ENCODE data around the gene IL17F.
"Not testable (repeated sequence)": the region's sequence is repeated elsewhere in the genome, so short reads cannot be mapped to it uniquely, and the experiment has no call there.

IL17F gene

GRCh38 chr6:52243282-52243893 lies 912 bp downstream of the IL17F start:
- DNase-seq, result no peak

DNA sequence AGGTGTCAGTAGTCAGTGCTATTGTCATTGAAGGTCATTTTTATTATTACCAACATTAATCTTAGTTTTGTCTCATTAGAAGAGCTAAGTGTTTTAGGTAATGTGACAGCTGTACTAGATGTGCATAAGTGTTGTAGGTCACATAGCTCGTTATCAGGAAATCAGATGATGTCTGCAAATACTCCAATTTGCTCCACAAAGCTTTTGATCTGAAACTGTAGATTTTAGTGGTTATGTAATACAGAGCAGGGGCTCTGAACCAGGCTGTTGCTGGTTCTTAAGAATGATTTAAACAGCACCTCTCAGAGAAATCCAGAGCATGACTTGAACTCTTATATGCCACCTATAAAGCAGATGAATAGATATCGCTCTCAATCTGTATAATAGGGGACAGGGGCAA lies 2.5 kb downstream of the IL17F start:
- DNase-seq, result no peak

GRCh38 chr6:52233975-52234823 lies 10.1 kb downstream of the IL17F start:
- no peak for DNase-seq

- DNase-seq, result no peak
Observed at GRCh38 chr6:52233005-52233404, 11.3 kb downstream of the IL17F start.

DNA sequence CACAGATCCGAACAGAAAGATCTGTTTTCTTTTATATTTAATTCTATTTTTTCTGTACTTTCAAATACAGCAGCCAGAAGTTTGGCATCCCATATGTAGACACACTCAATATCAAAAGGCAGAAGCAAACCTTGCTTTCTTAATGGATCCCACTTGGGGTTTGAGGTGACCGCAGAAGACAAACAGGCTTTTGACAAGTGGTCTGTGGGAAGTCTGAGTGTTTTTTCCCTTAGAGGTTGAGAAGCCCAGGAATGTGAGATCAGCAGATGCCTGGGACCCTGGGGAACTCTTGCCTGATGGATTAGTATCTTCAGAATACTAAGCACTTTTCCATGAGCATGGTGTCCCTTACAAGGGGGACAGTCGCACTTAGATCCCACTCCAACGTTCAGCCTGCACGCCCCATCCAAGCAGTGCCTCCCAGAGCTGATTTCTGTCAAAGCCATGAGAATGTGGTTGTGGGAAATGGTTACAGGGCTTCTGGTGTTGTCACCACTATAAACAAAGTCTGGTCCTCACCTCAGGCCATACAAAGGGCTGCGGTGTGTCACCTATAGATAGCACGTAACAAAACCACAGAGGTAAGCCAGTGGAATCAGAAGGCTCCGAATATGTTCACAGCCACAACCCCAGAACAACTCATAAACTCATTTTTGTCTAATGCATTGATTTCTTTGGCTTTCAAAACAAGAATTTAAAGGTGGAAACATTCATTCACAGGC lies 12.7 kb downstream of the IL17F start:
- DNase-seq, result peak; percentile 62

DNA sequence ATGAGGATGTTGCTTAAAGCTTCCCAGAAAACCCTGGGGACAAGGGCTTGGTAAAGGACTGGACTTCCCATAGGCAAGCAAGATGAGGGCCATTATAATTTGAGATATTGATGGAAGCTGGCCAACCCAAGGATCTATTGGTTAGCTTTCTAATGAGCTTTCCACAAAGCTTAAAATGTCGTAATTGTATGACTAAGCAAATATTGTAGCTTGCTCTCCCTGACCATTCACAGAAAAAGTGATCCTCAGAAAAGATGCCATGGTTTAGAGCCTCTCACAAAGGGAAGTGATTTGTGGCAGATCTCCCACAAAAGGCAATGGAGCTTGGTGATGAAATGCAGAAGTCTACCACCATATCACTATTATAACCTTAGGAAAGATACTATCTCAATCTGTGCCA lies 13.6 kb downstream of the IL17F start:
- DNase-seq, result no peak

GRCh38 chr6:52227495-52227894 lies 16.8 kb downstream of the IL17F start:
- peak; percentile 70 for DNase-seq

GRCh38 chr6:52221302-52221701 lies 23.0 kb downstream of the IL17F start:
- DNase-seq, result no peak

DNA sequence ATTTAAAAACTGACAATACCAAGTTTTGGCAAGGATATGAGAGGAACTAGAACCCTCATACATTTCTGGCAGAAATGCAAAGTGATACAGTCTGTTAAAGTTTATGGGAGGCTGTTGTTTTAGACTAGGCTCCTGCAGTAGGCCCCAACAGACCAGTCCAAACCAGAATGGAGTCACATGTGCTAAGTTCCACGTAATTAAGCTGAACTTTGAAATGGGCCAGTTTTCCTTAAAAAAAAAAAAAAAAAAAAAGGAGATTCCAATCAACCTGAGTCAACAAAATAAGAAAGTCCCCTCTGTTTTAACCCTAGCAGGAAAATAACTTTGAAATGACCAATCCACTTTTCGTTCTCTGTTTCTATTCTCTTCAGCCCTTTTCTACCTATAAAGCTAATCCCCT lies 26.5 kb downstream of the IL17F start:
- no peak for DNase-seq

GRCh38 chr6:52216932-52217575 lies 27.2 kb downstream of the IL17F start:
- DNase-seq, result no peak

- no peak for DNase-seq
Observed at GRCh38 chr6:52215787-52216186, 28.5 kb downstream of the IL17F start.

GRCh38 chr6:52213127-52213526 lies 31.2 kb downstream of the IL17F start:
- no peak for DNase-seq

DNA sequence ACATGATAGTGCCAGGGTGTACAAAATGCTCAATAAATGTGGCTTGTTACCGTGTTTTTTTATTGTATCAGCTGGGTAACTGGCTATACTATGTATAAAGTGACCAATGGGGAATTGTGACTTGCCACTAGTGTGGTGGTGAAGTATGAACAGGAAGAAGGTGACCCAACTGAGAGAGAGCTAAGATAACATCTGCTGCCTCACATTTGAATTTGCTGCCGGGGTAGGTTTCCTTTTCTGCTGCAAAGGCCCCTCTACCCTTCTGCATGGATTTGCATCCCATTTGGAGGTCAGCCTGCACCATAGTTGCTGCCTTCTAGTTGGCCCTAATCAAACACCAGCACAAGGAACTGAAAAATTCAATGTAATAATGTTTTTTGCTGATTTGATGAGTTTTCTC lies 34.1 kb downstream of the IL17F start:
- DNase-seq, result no peak

- DNase-seq, result no peak
Observed at GRCh38 chr6:52209770-52210169, 34.5 kb downstream of the IL17F start.

DNA sequence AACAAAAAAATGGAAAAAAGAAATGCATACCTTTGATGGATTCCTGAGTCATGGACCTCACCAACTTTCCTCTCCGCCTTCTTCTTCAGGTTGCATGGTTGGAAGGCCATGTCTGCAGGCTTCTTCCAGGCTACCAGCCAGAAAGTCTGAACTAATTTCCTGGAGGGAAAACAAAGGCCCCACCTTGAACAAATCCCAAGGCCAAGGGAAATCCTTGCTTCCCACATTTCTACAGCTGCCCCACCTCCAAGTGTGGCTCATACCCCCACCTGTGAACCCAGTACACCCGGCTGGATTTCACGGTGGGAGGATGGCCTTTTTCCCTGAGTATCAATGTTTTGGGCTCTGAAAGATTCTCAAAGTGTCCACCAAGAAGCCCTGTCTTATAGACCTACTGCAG lies 35.7 kb downstream of the IL17F start:
- no peak for DNase-seq

DNA sequence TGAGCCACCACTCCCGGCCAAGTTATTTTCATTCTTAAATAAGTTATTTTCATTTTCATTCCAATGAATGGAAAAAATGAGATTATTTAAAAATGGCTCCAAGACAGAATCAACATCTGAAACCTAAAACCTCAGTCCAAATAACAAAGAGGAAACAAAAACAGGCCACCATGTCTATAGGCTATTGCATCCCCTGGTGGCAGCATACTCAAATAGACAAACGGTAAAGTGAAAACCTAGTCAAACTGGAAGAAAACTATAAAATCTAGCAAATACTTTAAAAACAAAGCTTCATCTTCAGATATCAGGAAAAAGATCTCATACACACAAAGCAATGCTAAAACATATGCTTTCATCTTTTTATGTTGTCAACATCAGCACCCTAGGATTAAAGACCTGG lies 37.2 kb downstream of the IL17F start:
- no peak for DNase-seq

DNA sequence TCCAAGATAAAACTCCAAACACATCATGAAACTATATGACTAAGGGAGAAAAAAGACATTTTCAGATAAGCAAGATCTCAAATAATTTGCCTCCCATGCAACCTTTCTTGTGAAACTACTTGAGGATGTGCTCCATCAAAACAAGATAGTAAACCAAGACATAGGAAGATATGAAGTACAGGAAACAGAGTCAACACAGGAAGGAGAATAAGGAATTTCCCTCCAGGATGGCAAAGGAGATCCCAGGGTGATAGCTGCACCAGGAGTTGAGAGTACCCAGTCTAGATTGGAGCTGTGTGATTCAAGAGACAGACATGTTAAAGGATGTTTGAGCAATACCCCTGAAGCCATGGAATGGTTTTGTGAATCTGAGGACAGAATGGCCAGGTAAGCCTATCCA lies 42.8 kb downstream of the IL17F start:
- no peak for DNase-seq

GRCh38 chr6:52201046-52201445 lies 43.3 kb downstream of the IL17F start:
- DNase-seq, result no peak

DNA sequence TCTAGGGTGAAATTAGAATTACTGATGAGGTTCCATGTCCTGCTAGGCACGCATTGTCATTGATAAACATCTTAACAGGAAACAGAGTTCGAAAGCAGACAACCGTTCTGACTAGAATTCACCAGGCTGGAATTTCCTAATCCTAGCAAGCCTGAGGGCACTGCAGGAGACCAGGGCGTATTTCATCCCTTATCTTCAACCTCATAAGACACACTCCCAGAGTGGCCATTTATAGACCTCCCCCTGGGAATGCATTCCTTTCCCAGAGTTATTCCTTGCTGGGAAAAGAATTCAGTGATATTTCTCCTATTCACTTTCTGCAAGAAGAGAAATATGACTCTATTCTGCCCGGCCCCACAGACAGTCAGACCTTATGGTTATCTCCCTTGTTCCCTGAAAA lies 44.2 kb downstream of the IL17F start:
- not testable (repeated sequence) for DNase-seq

GRCh38 chr6:52195886-52196285 lies 48.4 kb downstream of the IL17F start:
- DNase-seq, result no peak

DNA sequence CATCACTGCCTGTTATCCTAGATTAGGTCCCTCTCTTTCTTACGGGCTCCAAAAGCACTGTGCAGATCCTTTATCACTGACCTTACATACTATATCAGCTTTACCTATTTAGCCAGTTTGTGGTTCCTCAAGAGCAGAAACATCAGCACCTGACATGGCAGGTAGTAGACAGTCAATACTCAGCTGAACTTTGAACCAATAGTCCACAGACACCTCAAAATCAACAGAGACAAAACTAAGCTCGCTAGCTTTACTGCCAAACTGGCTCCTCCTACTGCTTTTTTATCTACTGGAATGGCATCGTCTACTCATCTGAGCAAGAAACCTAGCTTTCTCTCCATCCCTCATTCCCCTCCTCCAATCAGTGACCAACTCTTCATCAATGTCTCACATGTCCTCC lies 52.5 kb downstream of the IL17F start:
- DNase-seq, result no peak

DNA sequence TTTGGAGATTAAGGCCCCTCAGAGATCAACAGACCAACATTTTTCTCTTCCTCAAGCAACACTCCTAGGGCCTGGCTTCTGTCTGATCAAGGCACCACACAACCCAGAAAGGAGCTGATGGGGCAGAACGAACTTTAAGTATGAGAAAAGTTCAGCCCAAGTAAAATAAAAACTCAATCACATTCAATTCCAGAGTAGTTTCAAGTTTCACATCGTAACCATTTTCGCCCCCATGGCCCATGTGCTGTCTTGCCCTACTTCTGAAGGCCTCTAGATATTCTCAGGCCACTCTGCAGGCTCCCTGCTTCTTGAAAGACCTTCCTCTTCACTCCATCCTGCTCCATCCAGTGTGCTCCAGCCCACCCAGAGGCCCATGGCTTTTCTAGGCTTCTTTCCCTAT lies 53.9 kb downstream of the IL17F start:
- DNase-seq, result no peak

GRCh38 chr6:52189974-52190373 lies 54.3 kb downstream of the IL17F start:
- no peak for DNase-seq

DNA sequence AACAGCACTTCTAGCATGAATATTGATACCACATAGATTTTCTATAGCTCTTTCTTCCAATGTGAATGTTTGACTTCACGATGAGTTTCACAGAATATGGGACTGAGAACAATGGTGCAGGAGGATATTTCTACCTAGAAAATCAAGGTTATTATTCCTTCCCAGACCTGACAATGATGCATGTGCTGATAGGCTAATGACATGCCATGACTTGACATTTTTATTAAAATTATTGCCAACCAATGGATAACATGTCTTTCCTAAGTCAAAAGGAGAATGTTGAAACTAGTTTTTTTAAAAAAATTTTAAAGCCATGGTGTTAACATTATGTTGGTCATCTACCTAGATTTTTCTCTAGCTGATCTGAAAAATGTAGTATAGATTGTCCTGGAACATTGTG lies 57.2 kb downstream of the IL17F start:
- DNase-seq, result no peak

All from activated CD8-positive, alpha-beta memory T cell treated with anti-CD3 and anti-CD28 coated beads for 24 hours (primary cell).